Brain microvascular endothelial cell (primary cell): ENCODE measurements around the gene RPN2.

Experiments
- DNase-seq: peaks from one replicate; pipeline ENCODE4 v3.0.0-alpha.2; 2020
- H3K27ac ChIP-seq: fragments of 250-450 bp; sonication (Bioruptor Pico); 2 replicates; pipeline ENCODE4 v1.5.1; 2020; ENCODE audit warnings: mild to moderate bottlenecking, moderate library complexity
- H3K27me3 ChIP-seq: fragments of 250-450 bp; sonication (Bioruptor Pico); replicated peaks from 2 replicates; pipeline ENCODE4 v1.5.1; 2020; ENCODE audit warnings: mild to moderate bottlenecking
- H3K36me3 ChIP-seq: fragments of 250-450 bp; sonication (Bioruptor Pico); replicated peaks from 2 replicates; pipeline ENCODE4 v1.5.1; 2020; ENCODE audit warnings: mild to moderate bottlenecking
- H3K4me3 ChIP-seq: 2 replicates; pipeline ENCODE4 v1.5.1; 2011; ENCODE audit warnings: low read depth, mild to moderate bottlenecking, control low read depth, low read length, moderate library complexity
- CTCF ChIP-seq: IDR thresholded peaks from 2 replicates; pipeline ENCODE4 v1.5.1; 2011; ENCODE audit warnings: low read depth, mild to moderate bottlenecking, moderate library complexity, low read length, control low read depth, inconsistent platforms; ENCODE audit errors: missing control alignments
- in situ Hi-C: cut with HindIII; loops from 2 replicates; pipeline ENCODE4 v1.10.0; 2017; ENCODE audit warnings: low sequenced_read_pairs, low pct_ligation_motif_present

RPN2 gene

GRCh38 chr20:37284691-37285161 lies 105.6 kb downstream of the RPN2 start:
- H3K27ac ChIP-seq: no peak overlapping the region
- H3K4me3 ChIP-seq: no peak overlapping the region
- DNase-seq: no peak
- TF ChIP-seq CTCF: no peak
- in situ Hi-C loops: no loop called here
- H3K36me3 ChIP-seq: no peaks in the 10 kb centered on the region
- no peaks in the 10 kb centered on the region for H3K27me3 ChIP-seq

- no peak for DNase-seq
- no peaks in the 10 kb centered on the region for H3K36me3 ChIP-seq
- H3K27ac ChIP-seq: no peak overlapping the region
- TF ChIP-seq CTCF: no peak
- no peaks in the 10 kb centered on the region for H3K27me3 ChIP-seq
- in situ Hi-C loops: no loop called here
- no peak overlapping the region for H3K4me3 ChIP-seq
Measured at GRCh38 chr20:37285664-37286374, 106.7 kb downstream of the RPN2 start.

- Histone ChIP-seq H3K4me3 (no peak overlapping the region), H3K27me3 (no peaks in the 10 kb centered on the region), H3K27ac (no peak overlapping the region), H3K36me3 (peaks cover 5% of the 10 kb centered on the region)
- no peak for DNase-seq
- in situ Hi-C loops: no loop called here
- no peak for TF ChIP-seq CTCF
Measured at GRCh38 chr20:37288091-37288490, 109.0 kb downstream of the RPN2 start.

GRCh38 chr20:37290158-37290810 lies 111.2 kb downstream of the RPN2 start:
- Histone ChIP-seq H3K36me3 (peaks cover 10% of the 10 kb centered on the region), H3K27ac (peak overlapping the region; percentile 96), H3K27me3 (no peaks in the 10 kb centered on the region), H3K4me3 (peak overlapping the region; percentile 85)
- DNase-seq: no peak
- in situ Hi-C loops: no loop called here
- TF ChIP-seq CTCF: no peak
